A172 (cell line): ENCODE data around the gene BCO2. TPM values are rescaled to one million over a fixed set of nuclear protein-coding genes. Genes with fewer than 3 reads are reported as not detected.
"Not testable (repeated sequence)": the region's sequence is repeated elsewhere in the genome, so short reads cannot be mapped to it uniquely, and the experiment has no call there.

Source experiments
- DNase-seq: peaks from one replicate; pipeline ENCODE4 v3.0.0-alpha.2; 2015; ENCODE audit warnings: low spot score
- total RNA-seq: library from RNA; depleted of rRNA; stranded (reverse); fragments of >200 nt; shearing (Covaris generic); gene quantifications from 2 replicates; pipeline ENCODE4 v1.2.3, GENCODE V29; 2014

BCO2 gene
- total RNA-seq, 1 experiment from 2014 or later: 0.10 TPM

DNA sequence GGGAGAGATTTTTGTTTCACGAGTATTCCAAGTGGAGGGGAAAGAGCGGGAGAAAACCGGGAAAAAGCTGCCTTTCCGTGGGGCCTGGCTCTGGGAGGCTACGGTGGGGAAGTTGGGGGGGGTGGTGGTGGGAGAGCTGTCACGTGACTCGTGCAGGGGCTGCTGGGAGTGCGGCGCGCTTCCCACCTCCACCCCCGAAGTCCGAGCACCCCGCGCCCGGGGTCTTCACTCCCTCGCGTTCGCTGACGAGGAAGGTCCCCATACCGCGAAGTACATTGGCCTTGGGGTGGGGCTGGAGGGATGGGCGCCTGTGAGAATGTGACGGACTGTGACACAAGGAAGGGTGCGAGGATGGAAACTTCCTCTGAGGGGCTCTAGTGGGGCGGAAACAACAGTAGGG is 8.2 kb upstream of the BCO2 start, which contains the start of gene TEX12:
TEX12 (plus strand) TSS at position 228 of the 400 bp plus-strand sequence. CDS start 1,897 bp downstream, outside the sequence.
- no peak for DNase-seq

DNA sequence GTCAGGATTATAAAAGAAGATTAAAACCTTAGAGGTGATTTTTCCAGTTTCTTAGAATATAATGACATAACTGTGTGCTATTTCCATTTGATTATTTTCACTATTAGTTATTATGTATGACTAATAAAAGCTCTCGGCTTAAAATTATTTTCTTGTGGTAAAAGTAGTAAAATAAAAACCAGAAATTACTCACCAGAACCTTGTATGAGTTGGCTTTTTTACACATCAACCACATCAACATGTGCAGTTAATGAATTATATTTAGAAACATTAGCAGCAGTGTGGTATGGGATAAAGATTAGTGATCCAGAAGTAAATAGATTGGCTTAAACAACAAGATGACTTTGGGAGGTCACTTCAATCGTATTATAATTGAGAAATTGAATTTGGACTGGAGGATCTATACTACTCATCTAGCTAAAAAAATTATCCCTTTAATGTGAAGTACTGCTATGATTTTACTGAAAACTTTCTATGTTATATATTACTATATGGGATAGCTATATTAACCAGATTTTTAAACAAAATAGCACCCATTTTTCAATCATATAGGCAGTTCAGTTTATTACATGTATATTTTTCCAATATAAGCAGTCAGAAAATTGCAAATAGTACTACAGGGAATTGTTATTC is 2.8 kb upstream of the BCO2 start:
- no peak for DNase-seq

DNA sequence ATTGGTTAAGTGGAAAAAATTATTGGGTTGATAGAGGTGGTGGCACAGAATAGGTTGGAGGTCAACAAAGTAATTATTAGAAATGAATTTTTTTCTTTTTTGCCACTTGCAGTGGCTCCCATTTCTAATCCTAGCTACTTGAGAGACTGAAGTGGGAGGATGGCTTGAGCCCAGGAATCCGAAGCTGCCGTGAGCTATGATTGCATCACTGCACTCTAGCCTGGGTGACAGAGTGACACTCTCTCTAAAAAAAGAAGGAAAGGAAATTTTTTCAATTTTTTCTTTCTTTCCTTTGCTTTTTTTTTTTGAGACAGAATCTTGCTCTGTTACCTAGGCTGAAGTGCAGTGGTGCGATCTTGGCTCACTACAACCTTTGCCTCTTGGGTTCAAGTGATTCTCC is 2.2 kb upstream of the BCO2 start:
- no peak for DNase-seq

DNA sequence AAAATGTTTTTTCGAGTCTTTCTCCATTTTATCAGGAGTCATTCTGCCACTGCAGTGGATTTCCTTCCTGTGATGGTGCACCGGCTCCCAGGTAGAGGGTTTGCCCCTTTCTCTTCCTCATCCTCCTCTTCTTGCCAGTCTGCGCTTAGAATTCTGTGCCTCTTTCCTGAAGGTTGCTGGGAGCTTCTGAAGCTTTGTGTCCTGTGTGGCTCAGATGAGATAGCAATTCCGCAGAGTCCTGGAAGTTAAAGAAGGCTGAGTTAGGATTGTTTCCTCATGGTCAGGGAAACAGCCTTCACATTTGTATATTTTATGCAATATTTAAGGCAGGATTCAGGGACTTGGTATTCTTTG is 264 bp downstream of the BCO2 start:
- DNase-seq: no peak

DNA sequence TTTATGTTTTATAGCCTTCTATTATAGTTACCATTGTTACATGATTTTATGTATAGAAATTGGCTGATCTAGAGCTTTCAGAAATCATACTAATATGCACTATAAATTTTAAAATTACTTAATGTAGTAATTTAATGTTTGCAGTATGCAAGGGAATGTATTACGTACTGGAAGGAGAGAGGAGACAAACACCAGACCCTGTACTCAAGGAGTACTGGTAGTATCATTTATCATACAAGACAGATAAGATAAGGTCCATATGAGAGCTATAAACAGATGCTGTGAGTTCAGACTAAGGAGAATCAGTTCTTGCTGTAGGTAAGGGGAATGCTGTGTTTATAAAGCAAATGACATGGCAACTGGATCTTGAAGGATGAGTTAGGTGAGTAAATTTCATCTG is 765 bp downstream of the BCO2 start:
- no peak for DNase-seq

DNA sequence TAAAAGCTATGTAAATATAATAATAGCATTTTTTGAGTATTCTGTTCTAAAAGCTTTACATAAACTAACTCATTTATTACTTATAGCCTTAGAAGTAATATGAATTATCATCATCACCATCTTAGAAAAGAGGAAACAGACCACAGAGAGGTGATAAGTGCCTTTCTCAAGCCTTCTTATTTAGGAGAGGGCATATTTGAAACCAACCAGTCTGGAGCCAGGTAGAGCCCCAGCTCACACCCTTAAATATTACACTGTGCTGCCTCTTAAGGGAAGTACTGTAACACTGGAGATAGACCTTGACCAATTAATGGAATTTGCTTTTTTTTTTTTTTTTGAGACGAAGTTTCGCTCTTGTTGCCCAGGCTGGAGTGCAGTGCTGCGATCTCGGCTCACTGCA is 2.3 kb downstream of the BCO2 start:
- DNase-seq: no peak

DNA sequence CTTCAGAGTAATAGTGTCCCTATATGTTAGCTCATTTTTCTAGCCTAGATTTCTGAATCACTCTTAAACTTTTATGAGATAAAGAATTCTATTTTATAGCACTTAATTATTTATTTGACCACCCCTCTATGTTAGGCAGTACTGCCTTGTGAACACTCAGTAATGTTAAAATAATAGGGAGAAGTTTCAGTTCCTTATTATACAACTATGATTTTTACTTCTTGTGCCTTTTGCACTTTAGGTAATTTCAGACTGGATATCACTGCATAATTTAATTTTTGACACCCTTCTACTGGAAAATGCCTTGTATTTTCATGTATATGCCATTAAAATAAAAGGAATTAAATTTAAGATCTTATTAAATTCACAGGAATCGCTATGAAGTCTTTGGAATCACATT is 3.1 kb downstream of the BCO2 start:
- no peak for DNase-seq

DNA sequence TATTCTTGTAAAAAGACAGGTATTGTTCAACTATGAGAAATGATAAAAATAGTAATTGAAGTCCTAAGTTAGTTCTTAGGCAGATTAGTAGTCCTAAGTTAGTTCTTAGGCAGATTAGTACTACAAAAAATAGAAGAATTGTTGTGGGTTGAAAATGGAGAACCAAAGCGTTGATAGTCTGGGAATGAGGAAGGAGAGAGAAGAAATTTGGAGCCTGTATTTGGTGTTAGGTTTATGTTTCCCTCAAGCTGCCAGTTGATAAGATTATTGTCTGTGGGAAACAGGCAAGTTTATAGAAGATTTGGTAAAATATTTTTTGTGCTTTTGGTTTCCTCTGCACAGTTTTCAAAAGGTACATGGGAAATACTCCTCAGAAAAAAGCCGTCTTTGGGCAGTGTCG is 3.6 kb downstream of the BCO2 start:
- no peak for DNase-seq

DNA sequence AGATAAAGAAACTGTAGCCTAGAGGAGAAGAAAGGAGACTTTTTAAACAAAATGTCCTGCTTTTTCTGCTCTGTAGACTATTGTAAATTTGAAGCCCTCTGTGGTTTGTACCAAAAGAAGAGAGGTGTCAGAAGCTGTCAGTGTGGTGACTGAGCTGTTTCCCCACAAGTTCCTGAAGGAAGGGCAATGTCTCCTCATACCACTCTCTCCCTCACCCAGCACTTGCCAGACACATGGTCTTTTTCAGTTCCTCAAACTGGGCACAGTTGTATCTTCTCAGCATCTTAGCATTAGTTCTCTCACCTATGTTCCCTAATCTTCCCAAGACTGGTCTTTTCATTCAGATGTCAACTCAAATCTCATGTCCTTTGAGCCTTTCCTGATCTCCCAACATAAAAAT is 4.3 kb downstream of the BCO2 start:
- no peak for DNase-seq

DNA sequence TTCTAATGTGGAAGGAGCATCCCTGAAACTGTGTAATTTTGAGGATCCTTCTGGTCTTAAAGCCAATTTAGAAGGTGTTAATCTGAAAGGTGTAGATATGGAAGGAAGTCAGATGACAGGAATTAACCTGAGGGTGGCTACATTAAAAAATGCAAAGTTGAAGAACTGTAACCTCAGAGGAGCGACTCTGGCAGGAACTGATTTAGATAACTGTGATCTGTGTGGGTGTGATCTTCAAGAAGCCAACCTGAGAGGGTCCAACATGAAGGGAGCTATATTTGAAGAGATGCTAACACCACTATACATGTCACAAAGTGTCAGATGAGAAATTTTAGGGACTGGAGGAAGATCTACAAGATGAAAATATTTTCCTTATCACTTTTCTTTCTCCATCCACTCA is 7.6 kb downstream of the BCO2 start:
- no peak for DNase-seq

DNA sequence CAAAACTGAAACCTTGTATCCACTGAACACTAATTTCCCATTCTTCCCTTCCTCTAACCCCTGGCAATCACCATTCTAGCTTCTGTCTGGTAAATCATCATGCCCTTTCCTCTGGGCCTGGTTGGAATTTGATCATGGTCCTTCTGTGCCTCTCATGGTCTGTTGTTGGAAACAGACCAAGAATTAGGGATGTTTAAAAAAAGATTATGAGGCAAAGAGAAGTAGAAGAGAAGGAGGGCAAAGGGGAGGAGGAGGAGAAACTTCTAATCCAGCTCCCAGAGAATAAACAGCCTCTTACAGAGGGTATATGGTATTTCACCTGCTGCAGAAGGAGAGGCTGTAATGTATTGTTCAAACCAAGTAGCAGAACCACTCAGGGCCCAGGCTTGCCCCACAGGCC is 10.6 kb downstream of the BCO2 start:
- no peak for DNase-seq

DNA sequence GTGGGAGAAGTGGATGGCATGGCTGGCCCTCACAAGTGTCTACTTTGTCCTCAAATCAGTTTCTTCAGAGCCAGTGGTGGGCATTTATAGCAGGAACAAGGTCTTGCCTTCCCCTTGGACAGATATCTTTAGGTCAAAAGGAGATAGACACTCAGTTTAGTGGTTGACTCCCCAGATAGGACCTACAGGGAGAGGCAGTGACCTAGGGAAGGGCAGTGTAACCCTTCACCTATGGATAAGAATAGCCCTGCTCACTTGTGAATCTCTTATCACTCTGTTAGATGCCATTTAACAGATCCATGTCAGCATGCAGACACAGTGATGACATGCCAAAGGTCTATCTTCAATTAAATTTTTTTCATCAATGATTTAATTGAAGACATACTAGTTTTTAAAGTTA is 11.0 kb downstream of the BCO2 start:
- no peak for DNase-seq

DNA sequence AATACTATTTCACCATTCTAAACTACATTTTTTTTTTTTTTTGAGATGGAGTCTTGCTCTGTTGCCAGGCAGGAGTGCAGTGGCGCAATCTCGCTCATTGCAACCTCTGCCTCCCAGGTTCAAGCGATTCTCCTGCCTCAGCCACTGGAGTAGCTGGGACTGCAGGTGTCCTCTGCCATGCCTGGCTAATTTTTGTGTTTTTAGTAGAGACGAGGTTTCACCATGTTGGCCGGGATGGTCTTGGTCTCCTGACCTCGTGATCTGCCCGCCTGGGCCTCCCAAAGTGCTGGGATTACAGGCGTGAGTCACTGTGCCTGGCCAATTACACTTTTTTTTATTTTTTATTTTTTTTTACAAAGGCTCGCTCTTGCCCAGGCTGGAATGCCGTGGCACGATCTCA is 19.8 kb downstream of the BCO2 start:
- not testable (repeated sequence) for DNase-seq

DNA sequence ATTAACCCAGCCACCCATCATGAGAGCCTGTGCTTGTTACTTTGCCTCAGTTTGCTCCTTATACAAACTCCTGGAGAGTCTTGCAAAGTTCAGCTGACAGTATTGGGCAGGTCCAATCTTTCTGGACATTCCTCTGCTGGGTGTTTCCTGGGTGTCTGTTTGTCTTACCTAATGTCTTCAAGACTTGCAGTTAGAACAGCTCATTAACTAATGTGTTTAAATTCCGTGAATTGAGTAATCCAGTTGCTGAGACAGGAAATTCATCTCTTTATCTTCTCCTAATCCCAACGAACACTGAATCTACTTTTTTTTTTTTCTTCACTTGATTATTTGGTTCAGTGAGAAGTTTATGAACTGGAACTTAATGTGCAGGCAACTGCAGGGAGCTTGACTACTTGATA is 20.6 kb downstream of the BCO2 start:
- DNase-seq: peak; percentile 15

DNA sequence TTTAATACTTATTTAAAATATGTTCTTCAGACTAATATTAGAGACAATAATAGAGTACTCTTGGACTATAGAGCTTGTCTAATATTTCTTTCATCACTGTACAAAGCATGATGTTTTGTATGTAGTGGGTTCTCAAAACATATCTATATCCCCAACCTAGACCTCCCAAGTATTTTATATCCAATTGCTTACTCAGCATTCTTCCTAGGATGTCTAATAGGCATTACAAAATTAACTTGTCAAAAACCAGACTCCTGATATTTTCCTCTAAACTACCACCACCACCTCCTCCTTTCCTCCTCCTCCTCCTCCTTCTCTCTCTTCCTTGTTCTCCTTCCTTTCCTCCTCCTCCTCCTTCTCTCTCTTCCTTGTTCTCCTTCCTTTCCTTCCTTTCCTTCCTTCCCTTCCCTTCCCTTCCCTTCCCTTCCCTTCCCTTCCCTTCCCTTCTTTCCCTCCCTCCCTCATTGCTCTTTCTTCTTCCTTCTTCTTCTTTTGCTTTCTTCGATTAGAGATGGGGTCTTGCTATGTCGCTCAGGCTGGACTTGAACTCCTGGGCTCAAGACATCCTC is 21.3 kb downstream of the BCO2 start:
- no peak for DNase-seq

DNA sequence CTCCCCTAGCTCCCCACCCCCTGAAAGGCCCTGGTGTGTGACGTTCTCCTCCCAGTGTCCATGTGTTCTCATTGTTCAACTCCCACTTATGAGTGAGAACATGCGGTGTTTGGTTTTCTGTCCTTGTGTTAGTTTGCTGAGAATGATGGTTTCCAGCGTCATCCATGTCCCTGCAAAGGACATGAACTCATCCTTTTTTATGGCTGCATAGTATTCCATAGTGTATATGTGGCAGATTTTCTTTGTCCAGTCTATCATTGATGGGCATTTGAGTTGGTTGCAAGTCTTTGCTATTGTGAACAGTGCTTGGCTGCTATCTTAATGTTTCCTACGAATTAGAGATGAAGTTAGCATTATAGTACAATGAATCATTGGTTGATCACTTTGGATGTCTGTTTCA is 23.8 kb downstream of the BCO2 start:
- not testable (repeated sequence) for DNase-seq

DNA sequence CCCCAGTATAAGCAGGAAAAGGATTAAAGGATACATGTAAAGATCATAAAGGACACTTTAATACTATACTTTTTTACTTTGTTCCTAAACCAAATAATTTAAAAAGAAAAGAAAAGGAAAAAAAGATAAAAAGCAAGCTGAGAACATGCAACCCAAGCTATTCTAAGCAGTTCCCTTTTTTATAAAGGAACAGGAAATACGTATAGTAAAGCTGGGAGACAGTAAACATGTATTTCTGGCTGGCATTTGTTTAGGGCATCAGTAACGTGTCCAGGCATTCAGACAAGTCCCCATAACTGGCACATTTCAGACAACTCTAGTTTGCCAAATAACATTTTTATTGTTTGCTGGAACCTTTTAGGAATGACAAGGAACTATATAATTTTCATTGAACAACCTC is 24.9 kb downstream of the BCO2 start:
- DNase-seq: no peak

DNA sequence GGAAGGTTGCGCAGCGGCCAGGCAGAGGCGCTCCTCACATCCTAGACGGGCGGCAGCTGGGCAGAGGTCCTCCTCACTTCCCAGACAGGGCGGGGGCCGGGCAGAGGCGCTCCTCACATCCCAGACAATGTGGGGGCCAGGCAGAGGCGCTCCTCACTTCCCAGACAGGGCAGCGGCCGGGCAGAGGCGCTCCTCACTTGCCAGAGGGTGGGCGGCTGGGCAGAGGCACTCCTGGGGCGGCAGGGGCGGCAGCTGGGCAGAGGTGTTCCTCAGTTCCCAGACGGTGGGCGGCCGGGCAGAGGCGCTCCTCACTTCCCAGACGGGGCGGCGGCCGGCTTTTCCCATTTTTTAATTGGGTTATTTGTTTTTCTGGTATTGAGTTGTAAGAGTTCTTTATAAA is 30.8 kb downstream of the BCO2 start:
- no peak for DNase-seq

DNA sequence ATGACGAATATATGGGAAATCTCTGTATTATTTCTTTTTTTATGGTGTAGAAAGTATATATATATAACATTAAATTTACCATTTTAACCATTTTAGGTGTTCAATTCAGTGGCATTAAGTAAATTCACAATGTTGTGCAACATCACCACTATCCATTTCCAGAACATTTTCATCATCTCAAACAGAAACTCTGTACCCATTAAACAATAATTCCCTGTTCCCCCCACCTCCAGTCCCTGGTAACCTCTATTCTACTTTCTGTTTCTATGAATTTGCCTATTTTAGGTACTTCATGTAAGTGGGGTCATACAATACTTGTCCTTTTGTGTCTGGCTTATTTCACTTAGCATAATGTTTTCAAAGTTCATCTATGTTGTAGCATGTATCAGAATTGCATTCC is 35.6 kb downstream of the BCO2 start:
- DNase-seq: no peak

DNA sequence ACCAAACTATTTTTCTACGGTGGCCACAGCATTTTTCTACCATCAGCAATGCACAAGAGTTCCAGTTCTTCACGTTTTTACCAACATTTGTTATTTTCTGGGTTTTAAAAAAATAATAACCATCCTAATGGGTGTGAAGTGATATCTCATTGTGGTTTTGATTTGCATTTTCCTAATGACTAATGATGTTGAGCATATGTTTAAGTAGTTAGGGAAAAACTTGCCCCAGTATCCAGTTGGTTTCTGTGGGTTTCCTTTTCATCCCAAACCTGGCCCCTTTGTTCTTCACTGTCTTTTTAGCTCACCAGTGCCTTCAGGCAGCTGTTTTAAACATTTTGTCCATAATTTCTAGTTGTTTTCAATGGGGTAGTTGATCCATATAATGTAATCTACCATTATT is 36.2 kb downstream of the BCO2 start:
- DNase-seq: no peak

DNA sequence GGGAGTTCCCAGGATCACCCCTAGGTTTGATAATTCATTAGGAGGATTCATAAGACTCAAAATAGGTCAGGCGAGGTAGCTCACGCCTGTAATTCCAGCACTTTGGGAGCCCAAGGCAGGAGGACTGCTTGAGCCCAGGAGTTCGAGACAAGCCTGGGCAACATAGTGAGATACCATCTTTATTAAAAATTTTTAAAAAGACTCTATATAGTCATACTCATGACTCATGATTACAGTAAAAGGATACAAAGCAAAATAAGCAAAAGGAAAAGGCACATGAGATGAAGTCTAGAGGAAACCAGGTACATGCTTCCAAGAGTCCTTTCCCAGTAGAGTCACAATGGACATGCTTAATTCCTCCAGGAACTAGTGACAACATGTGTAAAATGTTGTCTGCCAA is 37.0 kb downstream of the BCO2 start:
- no peak for DNase-seq

DNA sequence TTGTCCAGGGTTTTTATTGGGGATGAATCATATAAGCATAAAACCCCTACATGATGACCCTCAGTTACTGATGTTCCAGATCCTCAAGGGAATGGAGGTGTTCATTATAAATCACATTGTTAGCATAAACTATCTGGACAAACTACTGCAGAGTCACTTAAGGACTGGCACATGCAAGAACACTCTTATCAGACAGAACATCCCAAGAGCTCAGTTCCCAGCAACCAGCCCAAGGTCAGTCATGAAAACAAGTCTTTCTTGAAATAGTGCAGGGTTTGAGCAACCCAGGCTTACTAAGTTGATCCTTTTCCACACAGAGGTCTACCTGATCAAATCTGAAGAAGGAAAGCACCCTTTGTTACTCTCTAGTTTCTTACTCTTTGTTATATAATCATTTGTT is 37.4 kb downstream of the BCO2 start:
- no peak for DNase-seq

DNA sequence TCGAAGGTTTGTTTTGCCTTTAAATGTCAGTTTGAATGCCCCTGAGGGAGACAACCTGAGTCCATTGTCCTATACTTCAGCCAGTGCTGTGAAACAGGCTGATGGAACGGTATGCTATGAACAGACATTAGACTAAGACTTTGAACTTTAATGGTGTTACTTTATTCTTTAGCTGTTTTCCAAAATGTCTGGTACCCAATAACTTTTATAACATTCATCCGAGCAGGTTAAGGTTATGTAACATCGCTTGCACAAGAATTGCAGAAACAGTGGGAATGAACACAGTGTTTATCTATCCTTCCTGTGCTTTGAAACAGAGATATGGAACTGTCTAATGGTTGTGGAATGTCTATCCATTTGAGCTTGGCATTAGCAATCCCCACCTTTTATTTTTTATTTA is 38.4 kb downstream of the BCO2 start:
- no peak for DNase-seq

DNA sequence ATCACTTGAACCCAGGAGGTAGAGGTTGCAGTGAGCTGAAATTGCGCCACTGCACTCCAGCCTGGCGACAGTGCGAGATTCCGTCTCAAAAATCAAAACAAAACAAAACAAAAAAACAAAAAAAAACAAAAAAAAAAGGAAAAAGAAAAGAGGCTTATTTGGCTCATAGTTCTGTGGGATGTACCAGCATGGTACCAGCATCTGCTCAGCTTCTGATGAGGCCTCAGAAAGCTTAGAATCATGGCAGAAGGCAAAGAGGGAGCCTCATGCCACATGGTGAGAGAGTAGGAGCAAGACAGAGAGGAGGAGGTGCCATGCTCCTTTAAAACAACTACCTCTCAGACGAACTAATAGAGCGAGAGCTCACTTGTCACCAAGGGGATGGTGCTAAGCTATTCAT is 40.3 kb downstream of the BCO2 start:
- no peak for DNase-seq
